GM18907 (cell line): Measurements from ENCODE around the gene TMEM121.

Experiments used
- ATAC-seq: cut with Tn5 transposase; IDR thresholded peaks from one replicate; pipeline ENCODE4 v1.9.1; 2021; ENCODE audit warnings: mild to moderate bottlenecking, moderate library complexity; ENCODE audit not compliant: unreplicated experiment

Gene TMEM121

DNA sequence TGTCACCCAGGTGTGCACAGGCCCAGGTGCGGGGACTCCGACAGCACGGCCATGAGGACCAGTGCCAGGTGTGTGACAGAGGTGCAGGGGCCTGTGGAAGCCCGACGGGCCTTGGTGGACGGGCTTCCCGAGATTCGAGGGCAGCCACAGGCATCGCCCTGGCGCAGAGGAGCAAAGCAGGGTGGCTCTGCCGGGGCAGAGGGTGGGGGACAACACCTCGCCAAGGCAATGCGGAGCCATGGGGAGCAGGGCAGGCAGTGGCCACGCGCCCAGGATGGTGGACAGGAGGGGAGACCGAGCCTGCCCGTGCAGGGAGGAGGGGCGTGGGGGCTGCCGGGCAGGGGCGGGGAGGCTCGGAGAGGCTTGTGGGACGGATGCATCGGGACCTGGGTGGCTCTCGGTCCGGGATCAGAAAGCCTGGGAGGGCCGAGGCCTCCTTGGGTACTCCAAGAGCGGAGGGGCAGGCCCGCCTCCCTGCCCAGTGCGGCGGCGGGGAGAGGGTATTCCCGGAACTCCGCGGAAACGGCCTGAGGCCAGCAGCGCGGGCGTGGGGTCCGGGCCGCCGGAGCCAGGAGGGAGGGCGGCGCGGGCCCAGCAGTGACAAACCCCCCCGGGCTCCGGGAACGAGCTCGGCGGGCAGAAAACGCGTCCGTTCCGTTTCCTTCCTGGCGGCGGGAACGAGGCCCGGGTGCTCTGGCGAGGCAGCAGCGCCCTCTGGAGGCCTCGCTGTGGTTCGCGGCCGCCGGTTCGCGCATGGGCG is 1.6 kb downstream of the TMEM121 start:
- ATAC-seq = peak; percentile 47

DNA sequence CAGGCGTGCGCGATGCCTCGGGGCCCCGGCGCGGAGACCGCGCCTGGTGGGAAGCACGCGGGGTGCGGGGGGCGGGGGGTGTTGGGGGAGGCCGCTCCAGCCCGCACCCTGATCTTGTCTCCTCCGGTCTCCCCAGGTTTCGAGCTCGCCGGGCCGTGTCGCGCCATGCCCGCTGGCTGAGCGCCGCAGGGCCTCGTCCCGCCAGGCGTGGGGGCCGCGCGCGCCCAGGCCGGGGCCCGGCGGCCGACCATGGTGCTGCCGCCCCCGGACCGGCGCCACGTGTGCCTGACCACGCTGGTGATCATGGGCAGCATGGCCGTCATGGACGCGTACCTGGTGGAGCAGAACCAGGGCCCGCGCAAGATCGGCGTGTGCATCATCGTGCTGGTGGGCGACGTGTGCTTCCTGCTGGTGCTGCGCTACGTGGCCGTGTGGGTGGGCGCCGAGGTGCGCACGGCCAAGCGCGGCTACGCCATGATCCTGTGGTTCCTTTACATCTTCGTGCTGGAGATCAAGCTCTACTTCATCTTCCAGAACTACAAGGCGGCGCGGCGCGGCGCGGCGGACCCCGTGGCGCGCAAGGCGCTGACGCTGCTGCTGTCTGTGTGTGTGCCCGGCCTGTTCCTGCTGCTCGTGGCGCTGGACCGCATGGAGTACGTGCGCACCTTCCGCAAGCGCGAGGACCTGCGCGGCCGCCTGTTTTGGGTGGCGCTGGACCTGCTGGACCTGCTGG is 2.4 kb downstream of the TMEM121 start:
- no peak for ATAC-seq

DNA sequence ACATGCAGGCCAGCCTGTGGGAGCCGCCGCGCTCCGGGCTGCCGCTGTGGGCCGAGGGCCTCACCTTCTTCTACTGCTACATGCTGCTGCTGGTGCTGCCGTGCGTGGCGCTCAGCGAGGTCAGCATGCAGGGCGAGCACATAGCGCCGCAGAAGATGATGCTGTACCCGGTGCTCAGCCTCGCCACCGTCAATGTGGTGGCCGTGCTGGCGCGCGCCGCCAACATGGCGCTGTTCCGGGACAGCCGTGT is 2.9 kb downstream of the TMEM121 start:
- no peak for ATAC-seq

DNA sequence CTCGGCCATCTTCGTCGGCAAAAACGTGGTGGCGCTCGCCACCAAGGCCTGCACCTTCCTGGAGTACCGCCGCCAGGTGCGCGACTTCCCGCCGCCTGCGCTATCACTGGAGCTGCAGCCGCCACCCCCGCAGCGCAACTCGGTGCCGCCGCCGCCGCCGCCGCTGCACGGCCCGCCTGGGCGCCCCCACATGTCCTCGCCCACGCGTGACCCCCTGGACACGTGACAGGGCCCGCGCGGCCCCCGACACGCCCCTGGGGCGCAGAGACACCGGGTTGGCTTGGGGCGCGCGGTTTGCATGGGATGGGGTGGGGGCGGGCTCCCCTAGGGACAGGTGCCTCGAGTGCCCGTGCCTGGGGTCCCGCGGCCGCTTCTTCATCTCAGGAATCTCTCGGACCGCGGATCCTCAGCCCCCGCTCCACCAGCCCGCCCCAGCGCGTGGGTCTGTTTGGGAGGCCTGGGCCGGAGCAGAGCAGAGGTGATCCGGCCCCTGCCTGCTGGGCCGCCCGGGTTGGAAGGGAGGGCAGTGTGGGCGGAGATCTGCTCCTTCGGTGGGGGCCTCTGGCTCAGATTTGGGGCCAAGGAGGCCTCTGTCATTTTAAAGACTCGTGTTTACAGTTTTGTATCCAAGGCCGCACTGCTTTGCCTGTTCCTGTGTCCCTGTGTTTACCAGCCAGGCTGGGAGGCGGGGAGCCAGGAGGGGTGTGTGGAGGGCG is 3.3 kb downstream of the TMEM121 start:
- no peak for ATAC-seq

DNA sequence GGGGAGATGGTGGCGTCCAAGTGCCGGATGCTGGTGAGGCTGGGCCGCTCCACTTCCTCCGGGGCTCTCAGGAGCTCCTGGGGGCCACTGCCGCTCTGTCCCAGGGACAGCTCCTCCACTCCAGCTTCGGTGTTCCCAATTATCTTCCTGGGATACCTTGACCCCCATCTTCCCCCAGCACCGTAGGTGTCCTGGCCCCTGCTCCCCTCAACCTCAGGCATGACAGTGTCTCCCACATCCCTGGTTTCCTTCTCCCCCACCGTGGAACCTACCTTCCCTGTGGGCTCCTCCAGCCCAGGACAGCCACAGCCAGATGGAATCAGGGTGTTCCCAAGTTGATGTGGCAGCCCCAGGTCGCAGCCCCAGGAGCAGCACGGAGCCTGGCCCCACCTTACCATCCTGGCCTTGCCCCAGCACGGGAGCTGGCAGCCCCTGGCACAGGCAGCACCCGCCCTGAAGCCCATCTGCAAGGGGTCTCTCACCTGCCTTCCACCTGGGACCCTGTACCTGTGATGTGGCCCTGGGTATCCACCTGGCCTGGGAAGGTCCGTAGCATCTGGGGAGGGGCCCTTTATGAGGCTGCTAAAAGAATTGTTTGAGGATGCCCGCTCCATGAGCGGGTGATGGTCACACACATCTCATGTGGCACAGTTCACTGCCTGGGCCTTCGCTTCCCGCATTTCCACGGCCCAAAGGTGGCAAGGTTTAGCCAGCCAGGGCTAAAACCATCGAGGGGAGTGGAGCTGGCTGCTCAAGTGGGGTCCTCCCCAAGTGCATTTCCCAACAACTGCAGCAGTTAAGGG is 4.1 kb downstream of the TMEM121 start:
- ATAC-seq = no peak

DNA sequence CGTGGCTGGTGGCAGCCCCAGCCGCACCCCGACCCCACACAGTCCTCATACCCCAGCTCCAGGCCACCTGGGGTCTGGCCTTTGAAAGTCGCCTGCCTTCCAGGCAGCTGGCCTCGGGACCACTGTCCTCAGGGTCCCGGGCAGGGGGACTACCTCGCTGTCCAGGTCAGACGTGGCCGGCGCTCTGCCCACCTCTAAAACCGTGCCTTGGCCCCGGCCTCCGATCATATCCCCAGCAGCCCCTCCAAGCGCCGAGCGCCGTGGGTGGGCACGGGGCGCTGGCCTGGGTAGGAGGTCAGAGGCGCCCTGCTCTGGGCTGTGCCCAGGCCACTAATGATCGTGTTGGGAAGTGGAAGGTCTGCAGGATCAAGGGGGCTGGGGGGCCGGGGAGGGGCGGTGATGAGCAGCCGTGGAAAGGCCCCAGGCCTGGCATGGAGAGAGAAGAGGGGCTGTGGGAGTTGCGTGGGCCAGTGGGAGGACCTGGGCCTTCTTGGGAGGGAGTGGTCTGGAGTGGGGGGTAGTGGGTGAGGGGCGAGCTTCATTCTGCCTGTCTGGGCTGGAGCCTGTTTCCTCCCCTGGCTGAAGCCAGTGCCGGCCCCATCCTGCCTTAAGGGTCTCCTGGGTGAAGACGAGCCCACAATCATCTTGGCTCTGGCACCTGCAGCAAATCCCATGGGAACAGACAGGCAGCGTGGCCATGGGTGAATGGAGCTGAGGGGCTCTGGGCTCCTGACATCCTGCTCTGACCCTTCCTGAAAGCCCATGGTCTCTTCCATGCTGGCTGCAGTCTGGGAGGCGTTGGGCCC is 4.9 kb downstream of the TMEM121 start:
- no peak for ATAC-seq

DNA sequence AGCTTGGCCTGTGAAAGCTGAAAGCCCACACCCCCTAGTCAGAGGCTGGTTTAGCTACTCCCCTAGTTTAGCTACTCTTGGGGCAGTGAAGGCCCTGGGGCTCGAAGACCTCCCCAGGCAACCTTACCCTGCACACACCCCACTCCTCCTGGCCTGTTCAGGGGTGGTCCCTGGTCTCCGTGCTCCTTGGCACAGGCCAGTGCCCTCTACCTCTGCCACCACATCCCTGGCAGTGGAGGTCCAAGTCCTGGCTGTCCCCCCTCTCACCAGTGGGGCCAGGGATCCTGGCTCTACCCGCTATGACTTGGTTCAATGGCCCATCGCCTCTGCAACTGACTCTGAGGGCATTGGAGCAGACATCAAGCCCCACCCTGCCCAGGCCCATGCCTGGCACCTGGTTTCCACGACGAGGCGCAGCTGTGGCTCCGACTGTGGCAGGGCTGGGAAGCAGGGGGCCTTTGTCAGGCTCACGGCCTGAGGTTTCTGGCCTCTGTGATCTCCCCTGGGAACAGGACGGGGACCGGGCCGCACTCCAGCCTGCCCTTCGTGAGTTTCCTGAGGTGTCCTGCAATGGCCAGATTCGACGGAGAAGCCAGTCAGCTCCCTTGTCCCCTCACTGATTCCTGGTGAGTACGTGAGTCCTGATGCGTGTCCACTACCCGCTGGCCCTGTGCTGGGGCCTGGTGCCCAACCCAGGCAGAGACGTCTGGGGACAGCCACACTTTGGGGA is 5.7 kb downstream of the TMEM121 start:
- ATAC-seq = no peak

DNA sequence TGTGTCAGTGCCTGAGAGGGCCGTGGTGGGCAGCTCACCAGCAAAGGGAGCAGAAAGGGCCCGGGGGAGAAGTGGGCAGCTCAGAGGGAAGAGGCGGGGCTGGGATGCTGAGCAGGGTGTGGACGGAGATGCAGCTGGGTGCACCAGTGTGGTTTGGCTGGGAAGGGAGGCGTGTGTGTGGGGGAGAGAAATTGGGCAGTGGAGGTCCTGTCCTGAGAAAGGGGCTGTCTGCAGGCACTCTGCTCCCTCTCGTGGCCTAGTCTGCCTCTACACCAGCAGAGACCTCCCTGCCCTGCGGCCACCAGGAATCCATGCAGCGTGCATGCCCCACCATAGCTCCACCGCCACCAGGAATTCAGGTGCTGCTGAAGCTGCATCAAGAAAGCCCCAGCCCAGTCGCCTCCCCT is 6.4 kb downstream of the TMEM121 start:
- no peak for ATAC-seq

DNA sequence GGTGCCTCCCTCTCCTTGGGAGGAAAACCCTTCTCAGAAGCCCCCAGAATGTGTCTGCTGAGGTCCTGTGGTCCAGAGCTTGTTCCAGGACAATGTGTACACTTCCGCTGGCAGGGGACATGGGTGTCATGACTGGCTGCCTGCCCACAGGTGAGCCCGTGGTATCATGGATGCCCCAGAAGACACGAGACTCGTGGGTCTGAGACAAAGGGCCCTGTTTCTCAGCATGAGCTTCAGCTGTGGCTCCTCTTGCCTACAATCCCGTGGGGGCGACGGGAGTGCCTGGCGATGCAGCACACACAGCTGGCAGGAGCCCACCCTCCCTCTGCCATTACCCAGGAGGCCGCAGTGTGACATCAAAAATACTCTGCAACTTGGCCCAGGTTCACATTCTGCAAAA is 7.0 kb downstream of the TMEM121 start:
- ATAC-seq = no peak

DNA sequence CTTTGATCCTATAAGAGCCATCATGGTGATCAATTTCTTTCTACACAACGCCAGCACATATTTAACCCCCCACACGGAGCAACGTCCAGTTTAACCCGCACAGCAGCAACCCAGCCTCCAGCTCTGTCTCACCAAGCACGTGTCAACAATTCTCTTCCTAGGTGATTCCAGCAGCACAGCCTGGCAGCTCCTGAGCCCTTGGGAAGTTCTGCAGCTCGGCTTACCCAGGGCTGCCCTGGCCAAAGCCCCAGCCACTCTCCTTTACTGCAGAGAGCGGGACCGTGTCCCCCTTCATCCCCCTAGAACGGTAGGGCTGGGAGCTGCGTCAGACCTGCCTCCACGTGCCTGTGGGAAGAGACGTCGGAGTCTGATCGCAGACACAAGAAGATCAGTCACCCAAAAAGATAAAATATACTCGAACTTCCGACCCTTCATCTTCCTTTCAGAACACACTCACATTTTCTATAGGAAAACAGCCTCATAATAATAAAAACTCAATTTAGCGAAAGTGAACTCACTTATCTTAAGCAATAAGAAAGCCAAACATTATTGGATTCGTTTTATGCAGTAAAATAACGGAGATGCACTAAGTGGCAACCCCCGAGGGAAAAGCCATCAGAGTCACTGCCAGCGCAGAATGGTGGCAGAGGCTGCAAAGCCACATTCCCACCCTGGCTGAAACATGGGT is 7.6 kb downstream of the TMEM121 start:
- ATAC-seq = no peak

DNA sequence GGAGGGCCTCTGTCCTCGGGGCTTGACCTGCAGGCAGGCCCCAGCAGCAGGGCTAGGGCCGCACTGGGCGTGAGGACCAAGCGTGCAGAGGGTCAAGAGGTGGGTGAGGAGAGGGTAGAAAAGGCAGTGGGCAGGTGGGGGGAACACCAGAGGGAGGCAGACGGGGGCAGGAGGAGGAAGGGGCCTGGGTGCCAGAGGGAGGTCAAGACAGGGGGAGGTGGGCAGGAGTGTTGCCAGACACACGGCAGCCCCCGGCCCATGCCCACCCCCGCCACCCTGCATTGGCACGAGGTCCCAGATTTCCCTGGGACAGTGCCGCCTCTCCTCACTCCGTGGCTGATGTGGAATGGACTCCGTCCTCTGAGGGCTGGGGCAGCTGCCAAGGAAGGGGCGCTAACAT is 8.2 kb downstream of the TMEM121 start:
- ATAC-seq = no peak

DNA sequence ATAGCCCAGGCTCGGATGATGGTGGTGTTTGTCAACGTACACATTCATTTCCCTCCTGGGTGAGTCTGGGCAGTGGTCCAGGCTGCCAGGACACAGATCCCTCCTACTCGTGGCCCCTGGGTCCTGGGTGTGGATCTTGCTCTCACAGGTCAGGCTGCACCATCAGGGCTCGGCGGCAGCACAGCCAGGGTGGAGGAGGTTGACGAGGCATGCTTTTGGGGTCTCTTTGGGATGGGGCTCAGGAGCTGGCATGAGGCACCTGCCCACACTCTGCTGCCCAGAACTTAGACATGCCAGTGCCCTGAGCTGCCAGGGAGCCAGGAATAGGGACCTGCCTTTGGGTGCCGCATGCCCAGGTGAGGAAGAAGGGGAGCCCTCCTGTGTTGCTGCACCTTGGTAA is 9.7 kb downstream of the TMEM121 start:
- no peak for ATAC-seq

DNA sequence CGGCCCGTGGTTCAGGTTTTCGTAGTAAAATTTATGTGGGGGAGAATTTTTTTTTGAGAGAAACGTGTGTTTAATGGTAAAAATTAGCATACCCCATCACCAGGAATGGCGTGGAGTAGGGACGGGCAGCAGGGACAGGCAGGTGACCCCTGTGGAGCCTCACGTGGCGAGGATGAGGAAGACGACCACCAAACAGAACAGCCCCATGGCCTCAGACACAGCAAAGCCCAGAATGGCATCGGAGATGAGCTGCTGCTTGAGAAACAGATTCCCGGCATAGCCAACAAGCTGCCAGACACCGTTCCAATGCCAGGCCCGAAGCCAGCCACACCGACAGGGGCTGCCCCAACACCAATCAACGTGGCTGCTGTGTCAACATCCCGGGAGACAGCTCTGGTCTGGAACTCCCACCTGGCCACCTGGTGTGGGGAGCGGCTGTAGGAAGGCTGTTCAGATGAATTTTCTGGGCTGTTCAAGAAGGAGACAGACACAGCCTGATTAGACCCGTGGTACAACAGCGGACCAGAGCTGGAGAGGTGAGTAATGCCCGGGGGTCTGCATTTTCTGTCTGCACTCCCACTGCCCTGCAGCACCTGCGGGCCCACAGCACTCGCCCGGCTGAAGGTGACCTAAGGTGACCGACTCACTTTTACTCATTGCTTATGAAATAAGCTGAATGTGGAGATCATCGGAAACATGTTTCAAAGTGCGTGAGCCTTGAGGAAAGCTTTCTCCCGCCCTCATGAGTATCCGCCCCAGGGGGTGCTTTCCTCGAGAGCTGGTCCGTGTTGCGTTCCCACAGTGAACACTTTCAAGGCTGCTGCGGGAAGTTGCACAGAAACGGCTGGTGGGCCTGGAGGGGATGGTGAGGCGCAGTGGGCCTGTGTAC is 10.6 kb downstream of the TMEM121 start:
- no peak for ATAC-seq

DNA sequence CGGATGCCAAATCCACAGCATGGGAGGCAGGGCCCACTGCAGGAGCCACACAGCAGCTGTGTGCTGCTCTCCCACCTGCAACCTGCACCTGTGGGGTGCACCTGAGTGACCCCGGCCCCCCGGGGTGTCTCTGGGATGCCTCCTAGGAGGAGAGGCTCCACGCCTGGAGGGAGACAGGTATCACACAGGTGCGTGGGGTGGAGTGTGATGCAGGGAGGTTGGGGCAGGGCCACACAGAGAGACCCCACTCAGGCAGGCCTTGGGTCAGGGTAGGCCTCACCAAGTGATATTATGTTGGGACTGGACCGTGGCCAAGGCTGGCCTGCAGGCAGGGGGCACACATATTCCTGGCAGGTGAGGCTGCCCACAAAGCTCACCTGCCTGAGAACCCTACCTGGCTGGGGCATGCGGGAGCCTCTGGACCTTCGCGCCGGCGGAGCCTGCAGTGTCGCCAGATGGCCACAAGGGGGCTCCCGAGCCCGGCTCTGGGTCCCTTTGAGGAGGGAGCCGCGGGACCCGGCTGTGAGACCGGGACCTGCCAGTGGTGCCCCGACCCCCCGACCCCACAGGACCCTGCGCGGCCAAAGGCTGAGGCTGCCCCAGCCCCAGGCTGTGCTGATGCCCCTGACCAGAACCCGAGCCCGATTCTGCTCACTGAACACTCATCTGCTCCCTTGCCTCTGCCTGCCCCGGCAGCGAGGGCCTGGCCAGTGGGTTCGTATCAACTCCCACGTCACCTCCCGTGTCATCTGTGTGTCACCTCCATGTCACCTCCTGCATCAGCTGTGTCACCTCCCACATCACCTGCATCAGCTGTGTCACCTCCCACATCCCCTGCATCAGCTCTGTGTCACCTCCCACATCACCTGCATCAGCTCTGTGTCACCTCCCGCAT is 11.4 kb downstream of the TMEM121 start:
- no peak for ATAC-seq

DNA sequence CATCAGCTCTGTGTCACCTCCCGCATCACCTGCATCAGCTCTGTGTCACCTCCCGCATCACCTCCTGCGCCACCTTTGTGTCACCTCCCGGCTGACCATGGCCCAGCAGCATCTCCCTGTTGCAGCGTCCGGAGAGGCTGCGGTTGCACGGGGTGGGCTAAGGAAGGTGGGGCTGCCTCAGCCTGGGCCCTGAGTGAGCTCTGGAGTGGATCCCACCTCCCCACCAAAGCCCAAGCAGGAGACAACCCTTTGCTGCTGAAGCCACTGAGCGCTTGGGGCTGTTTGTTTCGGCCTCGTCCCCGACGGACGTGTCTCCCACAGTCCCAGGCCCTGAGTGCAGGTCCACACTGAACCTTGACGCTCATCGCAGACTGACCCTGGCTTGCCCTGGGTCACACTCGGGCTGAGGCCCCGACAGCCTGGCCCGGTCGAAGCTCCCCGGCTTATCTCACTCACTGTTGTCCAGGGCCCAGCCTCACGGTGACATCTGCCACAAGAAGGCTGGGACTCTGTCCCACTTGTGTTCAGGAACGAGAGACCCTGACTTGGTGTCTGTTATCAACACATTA is 12.2 kb downstream of the TMEM121 start:
- no peak for ATAC-seq

DNA sequence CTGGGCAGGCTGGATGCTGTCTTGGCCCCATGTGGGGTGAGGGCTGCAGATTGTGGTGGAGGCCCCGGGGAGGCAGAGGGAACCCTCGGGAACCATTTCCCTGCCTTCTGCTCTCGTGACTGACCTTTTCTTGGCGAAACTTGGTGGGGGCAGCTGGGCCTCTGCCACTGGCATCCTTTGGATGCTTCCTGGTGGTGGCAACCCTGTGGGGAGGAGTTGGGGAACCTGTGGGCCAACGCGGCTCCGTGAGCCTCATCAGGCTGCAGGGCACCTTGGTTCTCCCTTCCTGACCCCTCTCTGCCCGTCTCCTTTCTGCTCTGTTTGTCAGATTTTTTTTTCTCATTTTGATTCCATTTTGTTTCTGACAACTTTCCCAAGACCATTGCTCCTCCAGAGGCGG is 14.4 kb downstream of the TMEM121 start:
- ATAC-seq = no peak
